GM19193 (cell line): ENCODE results near the gene SLC9A7.
A peak's percentile ranks its signal among the peaks of the same experiment; 100 is the strongest.

ENCODE experiments used
- POLR2A ChIP-seq: IDR thresholded peaks from 4 replicates; pipeline ENCODE4 v1.6.1; 2011; ENCODE audit not compliant: insufficient read depth, insufficient read length; ENCODE audit errors: extremely low read depth

Gene SLC9A7

GRCh38 chrX:46582966-46583365, 176.0 kb downstream of the SLC9A7 start:
- TF ChIP-seq POLR2A: no peak

DNA sequence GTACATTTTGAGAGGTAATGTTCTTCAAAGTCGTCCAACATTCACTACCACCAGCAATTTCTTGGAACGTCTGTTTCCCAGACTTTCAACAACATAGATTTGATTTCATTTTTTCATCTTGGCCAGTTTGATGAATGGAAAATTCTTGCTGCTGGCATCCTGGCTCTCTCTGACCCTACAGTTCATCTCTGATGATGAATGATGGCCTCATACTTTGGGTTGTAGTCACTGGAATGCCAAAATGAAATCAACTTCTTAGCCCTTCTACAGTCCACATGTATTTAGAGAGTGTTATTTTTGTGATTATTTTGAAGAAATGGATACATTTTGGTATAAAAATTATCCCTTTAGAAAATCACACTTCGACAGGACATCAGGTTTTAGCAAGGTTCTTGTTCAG, 176.6 kb downstream of the SLC9A7 start:
- no peak for TF ChIP-seq POLR2A

- no peak for TF ChIP-seq POLR2A
Measured at GRCh38 chrX:46580613-46581012, 178.3 kb downstream of the SLC9A7 start.

DNA sequence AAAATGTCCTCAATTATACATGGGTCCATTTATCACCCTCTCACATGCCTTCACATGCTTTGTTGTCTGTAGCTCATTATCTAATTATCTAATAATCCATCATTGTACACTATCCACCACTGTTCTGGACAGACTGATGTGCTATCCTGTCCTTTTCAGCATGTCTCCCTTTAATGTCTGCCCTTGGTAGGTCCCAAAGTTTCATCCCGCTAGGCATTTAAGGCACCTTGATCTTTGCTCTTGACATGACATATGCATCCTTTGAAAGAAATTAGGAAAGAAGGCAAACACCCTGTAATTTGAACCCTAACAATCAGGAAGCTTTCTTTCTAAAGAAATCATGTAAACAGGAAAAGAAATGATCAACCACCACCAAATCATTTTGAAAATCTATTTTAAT, 179.7 kb downstream of the SLC9A7 start:
- TF ChIP-seq POLR2A: no peak

DNA sequence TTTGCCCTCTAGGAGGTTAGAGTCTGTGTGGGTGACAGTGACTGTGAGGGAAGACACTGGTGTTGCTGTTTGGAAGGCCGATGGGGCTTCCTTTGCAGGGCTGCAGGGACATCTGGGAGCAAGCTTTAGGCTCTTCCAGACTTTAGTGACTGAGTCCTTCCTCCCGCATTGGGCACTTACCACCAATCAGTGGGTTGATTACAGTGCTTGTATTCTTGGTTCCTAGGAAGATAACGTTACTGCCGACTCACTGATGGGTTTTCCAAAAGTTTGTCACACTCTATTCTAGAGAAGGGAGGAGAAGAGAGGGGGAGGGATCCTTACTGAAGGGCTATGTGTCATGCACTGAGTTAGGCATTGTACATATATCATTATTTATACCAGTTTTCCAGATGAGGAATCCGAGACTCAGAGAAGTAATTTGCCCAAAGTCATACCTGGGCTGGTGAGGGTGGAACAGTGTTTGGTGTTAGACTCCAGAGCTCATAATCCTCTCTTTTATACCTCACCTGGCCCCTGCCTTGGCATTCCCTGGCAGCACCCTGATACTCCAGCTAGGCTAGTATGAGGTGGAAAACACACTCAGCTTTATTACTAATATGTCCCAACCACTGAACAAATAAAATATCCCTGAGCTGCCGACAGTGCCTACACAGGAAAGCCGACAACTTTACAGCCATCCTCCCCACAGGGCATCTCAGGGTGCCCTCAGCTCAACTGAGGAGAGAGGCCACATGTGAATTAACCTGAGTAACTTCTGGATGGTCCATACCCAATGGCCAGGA, 181.5 kb downstream of the SLC9A7 start:
- no peak for TF ChIP-seq POLR2A

DNA sequence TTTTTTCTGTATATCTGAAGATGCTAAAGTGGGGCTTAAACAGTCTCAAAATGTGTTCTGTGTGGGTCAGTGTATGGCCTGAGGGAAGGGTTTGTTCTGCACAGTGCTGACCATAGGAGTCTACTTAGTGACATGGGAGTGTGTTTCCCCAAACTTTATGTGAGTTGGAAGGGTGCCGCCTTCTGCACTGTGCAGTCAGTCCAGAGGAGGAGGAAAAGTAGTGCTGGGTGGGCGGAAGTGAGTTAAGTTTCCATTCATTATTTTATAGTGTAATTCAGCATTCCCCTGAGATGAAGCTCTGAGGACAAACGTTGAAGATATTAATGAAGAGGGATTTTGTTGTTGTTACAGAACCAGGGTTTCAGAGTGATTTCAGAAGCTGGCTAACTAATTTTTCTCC, 182.5 kb downstream of the SLC9A7 start:
- TF ChIP-seq POLR2A: no peak

- no peak for TF ChIP-seq POLR2A
Measured at GRCh38 chrX:46575991-46576392, 182.9 kb downstream of the SLC9A7 start.

- TF ChIP-seq POLR2A: no peak
Measured at GRCh38 chrX:46575586-46575985, 183.3 kb downstream of the SLC9A7 start.

GRCh38 chrX:46574774-46575381, 184.0 kb downstream of the SLC9A7 start:
- TF ChIP-seq POLR2A: peak; percentile 9

- peak; percentile 16 for TF ChIP-seq POLR2A
Measured at GRCh38 chrX:46573892-46574773, 184.8 kb downstream of the SLC9A7 start.

DNA sequence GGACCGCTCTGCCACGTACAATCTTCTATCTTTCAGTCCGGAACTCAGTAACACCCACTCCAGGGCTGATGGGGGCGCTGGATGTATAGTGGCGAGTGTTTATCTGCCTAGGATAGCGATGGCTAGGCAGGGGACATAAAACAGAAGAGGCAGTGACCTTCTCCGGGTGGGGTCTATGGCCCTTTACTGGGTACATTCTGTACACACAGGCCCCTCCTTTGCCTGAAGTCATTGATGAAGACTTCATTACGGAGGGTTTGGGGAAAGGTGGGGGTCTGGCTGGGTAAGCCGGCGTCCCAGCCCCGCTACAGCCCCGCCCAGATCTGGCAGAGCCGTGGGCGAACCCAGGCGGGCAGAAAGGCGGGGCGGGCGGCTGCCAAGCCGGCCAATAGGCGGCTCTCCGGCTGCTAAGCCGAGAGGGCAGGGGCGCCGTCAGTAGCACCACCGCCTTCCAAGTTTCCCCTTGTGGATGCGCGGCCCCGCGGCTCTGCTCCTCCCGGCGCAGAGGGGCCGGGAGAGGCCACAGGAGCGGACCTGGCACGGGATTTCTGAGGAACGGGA, 185.5 kb downstream of the SLC9A7 start, which contains the start of gene CHST7:
Gene CHST7, plus strand, starts transcription at position 435 of the 561 bp plus-strand sequence. CDS start 167 bp downstream, outside the sequence.
- TF ChIP-seq POLR2A: peak; percentile 59

- TF ChIP-seq POLR2A: no peak
Measured at GRCh38 chrX:46572340-46572936, 186.5 kb downstream of the SLC9A7 start.

- TF ChIP-seq POLR2A: peak; percentile 46
Measured at GRCh38 chrX:46571423-46572339, 187.2 kb downstream of the SLC9A7 start.
